Measurements from ENCODE around the gene BRD9. TPM values are rescaled to one million over a fixed set of nuclear protein-coding genes. Genes with fewer than 3 reads are reported as not detected.

Gene BRD9
- total and polyA plus RNA-seq, 2 of the 13 experiments (the other 11 are each of a cell fraction or from before 2014, with no cell fraction given) = 5.2 to 22.9 TPM

DNA sequence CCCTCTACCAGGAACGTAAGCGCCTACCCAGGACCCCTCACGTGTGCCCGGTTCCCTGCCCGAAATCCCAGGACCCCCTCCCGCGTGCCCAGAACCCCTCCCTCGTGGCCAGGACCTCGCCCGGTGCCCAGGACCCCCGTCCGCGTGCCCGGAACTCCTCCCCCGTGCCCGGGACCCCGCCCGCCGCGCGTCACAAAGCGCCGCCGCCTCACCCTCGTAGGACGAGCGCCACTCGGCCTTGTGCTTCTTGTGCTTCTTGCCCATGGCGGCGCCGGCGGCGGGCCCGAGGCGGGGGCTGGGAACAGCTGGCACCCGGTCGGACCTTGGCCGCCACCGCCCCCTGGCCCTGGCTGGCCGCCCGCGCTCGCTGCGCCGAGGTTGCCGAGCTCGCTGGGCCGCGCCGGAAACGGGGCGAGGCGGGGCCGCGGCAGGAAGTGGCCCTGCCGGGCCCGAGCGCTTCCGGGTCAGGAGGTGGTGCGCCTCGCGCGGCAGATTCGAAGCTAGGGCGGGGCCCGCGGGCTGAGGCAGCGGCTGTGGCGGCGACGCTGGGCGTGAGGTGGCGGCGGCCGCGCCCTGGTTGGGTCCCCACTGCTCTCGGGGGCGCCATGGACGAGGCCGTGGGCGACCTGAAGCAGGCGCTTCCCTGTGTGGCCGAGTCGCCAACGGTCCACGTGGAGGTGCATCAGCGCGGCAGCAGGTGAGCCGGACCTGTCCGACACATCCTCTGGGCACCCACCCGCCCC lies at the start of gene BRD9, which contains the start of gene TRIP13 (continued):
- TF ChIP-seq NFAT5 (CRISPR knock-in tag; IDR thresholded peaks at IDR 0.05) (no peak), ZNF570 (CRISPR knock-in tag; IDR thresholded peaks at IDR 0.05; ENCODE audit: borderline replicate concordance) (no peak), NCOR1 (IDR thresholded peaks at IDR 0.05; ENCODE audit: borderline replicate concordance, low read length) (no peak), MNT (IDR thresholded peaks at IDR 0.05) (0 out of 2 replicates have a peak, but pooled peaks have one; percentile 32), ZNF251 (CRISPR knock-in tag; IDR thresholded peaks at IDR 0.05) (no peak), ZNF354B (CRISPR knock-in tag; IDR thresholded peaks at IDR 0.05) (peak; percentile 92; the same call in 1 of the 2 replicates), IRF2 (CRISPR knock-in tag; IDR thresholded peaks at IDR 0.05) (peak; percentile 42; the same call in 1 of the 2 replicates), ISL2 (CRISPR knock-in tag; IDR thresholded peaks at IDR 0.05) (no peak), MXI1 (IDR thresholded peaks at IDR 0.05; ENCODE audit: borderline replicate concordance, low read depth, low read length) (peak; percentile 99), ZNF235 (CRISPR knock-in tag; IDR thresholded peaks at IDR 0.05; ENCODE audit: borderline replicate concordance) (0 out of 2 replicates have a peak, but pooled peaks have one; percentile 49), ZNF616 (CRISPR knock-in tag; IDR thresholded peaks at IDR 0.05; ENCODE audit: low read depth) (no peak; the same call in 1 of the 2 replicates), ATF7-NPFF (CRISPR knock-in tag; IDR thresholded peaks at IDR 0.05; ENCODE audit: low read depth) (peak; percentile 78), ZFYVE20 (CRISPR knock-in tag; IDR thresholded peaks at IDR 0.05; ENCODE audit: borderline replicate concordance, low read depth) (0 out of 2 replicates have a peak, but pooled peaks have one; percentile 49)
- TF ChIP-seq, protein P1, sequence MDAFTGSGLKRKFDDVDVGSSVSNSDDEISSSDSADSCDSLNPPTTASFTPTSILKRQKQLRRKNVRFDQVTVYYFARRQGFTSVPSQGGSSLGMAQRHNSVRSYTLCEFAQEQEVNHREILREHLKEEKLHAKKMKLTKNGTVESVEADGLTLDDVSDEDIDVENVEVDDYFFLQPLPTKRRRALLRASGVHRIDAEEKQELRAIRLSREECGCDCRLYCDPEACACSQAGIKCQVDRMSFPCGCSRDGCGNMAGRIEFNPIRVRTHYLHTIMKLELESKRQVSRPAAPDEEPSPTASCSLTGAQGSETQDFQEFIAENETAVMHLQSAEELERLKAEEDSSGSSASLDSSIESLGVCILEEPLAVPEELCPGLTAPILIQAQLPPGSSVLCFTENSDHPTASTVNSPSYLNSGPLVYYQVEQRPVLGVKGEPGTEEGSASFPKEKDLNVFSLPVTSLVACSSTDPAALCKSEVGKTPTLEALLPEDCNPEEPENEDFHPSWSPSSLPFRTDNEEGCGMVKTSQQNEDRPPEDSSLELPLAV (CRISPR knock-in tag; conservative IDR thresholded peaks at IDR 0.05; ENCODE audit: low read depth) = peak; percentile 75; the same call in 1 of the 2 replicates
- TF ChIP-seq, protein P2, sequence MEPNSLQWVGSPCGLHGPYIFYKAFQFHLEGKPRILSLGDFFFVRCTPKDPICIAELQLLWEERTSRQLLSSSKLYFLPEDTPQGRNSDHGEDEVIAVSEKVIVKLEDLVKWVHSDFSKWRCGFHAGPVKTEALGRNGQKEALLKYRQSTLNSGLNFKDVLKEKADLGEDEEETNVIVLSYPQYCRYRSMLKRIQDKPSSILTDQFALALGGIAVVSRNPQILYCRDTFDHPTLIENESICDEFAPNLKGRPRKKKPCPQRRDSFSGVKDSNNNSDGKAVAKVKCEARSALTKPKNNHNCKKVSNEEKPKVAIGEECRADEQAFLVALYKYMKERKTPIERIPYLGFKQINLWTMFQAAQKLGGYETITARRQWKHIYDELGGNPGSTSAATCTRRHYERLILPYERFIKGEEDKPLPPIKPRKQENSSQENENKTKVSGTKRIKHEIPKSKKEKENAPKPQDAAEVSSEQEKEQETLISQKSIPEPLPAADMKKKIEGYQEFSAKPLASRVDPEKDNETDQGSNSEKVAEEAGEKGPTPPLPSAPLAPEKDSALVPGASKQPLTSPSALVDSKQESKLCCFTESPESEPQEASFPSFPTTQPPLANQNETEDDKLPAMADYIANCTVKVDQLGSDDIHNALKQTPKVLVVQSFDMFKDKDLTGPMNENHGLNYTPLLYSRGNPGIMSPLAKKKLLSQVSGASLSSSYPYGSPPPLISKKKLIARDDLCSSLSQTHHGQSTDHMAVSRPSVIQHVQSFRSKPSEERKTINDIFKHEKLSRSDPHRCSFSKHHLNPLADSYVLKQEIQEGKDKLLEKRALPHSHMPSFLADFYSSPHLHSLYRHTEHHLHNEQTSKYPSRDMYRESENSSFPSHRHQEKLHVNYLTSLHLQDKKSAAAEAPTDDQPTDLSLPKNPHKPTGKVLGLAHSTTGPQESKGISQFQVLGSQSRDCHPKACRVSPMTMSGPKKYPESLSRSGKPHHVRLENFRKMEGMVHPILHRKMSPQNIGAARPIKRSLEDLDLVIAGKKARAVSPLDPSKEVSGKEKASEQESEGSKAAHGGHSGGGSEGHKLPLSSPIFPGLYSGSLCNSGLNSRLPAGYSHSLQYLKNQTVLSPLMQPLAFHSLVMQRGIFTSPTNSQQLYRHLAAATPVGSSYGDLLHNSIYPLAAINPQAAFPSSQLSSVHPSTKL (CRISPR knock-in tag; IDR thresholded peaks at IDR 0.05) = 0 out of 2 replicates have a peak, but pooled peaks have one; percentile 7

All from HepG2 (cell line).